ENCODE data around the gene SOX13. TPM values are rescaled to one million over a fixed set of nuclear protein-coding genes. Genes with fewer than 3 reads are reported as not detected.

SOX13 gene
- total and polyA plus RNA-seq, 8 donors, result 4.1 to 42.6 (median 11.1) TPM

- Histone ChIP-seq H3K9me3 (no peaks in the 10 kb centered on the region), H3K27ac (peak overlapping the region in 4 of 5 donors; percentile 29 to 86 (median 46)), H3K27me3 (peaks cover 0 to 19% (median 6%) of the 10 kb centered on the region in 3 donors), H3K36me3 (no peaks in the 10 kb centered on the region), H3K4me1 (peaks cover 13 to 31% (median 26%) of the 10 kb centered on the region in 4 donors), H3K4me3 (peak overlapping the region; percentile 67 to 76 (median 72))
- TF ChIP-seq, protein P1, sequence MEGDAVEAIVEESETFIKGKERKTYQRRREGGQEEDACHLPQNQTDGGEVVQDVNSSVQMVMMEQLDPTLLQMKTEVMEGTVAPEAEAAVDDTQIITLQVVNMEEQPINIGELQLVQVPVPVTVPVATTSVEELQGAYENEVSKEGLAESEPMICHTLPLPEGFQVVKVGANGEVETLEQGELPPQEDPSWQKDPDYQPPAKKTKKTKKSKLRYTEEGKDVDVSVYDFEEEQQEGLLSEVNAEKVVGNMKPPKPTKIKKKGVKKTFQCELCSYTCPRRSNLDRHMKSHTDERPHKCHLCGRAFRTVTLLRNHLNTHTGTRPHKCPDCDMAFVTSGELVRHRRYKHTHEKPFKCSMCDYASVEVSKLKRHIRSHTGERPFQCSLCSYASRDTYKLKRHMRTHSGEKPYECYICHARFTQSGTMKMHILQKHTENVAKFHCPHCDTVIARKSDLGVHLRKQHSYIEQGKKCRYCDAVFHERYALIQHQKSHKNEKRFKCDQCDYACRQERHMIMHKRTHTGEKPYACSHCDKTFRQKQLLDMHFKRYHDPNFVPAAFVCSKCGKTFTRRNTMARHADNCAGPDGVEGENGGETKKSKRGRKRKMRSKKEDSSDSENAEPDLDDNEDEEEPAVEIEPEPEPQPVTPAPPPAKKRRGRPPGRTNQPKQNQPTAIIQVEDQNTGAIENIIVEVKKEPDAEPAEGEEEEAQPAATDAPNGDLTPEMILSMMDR (IDR thresholded peaks at IDR 0.05), result no peak
- no peak for TF ChIP-seq POLR2AphosphoS5 (IDR thresholded peaks at IDR 0.05)
- no peak for TF ChIP-seq EP300 (IDR thresholded peaks at IDR 0.05)
- TF ChIP-seq POLR2A (IDR thresholded peaks at IDR 0.05), result no peak
- intact Hi-C loops (cut with DNase I; ENCODE audit: low total_unique reads), result no loop called here
- 28 to 71% (median 29%) methylated on average over 9 to 25 of the region's 25 CpGs for WGBS, 5 donors
- no peak for DNase-seq
These were observed 79.6 kb downstream of the SOX13 start for GRCh38 chr1:204152310-204153044.

GRCh38 chr1:204153667-204154066 lies 80.8 kb downstream of the SOX13 start:
- intact Hi-C loops (cut with DNase I; ENCODE audit: low total_unique reads), result no loop called here
- no peak overlapping the region for H3K27ac ChIP-seq
- H3K4me3 ChIP-seq, result no peak overlapping the region
- no peak for DNase-seq
- no peak for TF ChIP-seq POLR2AphosphoS5 (IDR thresholded peaks at IDR 0.05)
- TF ChIP-seq EP300 (IDR thresholded peaks at IDR 0.05), result no peak
- no peak for TF ChIP-seq POLR2A (IDR thresholded peaks at IDR 0.05)
- TF ChIP-seq, protein P1 (IDR thresholded peaks at IDR 0.05), result no peak
- WGBS, 5 donors, result 91 to 95% (median 94%) methylated on average over 5 of the region's 5 CpGs
- peaks cover 0 to 19% (median 6%) of the 10 kb centered on the region in 3 donors for H3K27me3 ChIP-seq
- no peaks in the 10 kb centered on the region for H3K36me3 ChIP-seq
- peaks cover 13 to 31% (median 26%) of the 10 kb centered on the region in 4 donors for H3K4me1 ChIP-seq
- H3K9me3 ChIP-seq, result no peaks in the 10 kb centered on the region

DNA sequence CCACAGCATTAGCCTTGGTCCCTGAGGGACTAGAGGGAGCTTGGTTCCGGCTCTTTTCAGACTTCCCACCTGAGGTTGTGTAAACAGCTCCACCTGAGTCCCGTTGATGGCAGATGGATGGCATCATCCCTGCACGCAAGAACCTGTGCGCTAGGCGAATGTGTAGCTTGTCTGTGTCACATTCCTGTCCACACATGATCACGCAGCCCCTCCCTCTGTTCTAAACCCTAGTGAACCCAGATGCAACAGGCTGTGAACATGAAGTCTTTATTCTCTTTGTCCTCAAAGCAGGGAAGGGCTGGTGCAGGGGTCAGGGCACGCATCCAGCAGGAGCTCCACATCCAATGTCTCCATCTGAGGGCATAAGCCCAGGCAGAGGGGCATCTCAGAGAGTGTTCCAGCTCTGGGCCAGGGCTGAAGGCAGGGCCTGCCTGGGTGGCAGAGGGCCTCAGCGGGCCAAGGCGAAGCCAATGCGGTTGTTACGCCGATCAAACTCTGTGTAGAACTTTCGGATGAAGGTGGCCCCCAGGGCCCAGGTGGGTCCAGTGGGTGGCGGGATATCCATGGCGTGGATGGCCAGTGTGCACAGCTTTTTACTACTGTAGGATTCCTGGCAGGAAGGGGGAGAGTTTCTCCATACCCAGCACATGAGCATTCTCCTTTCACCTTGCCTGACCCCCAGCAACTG lies 81.8 kb downstream of the SOX13 start:
- H3K27me3 ChIP-seq, result peaks cover 0 to 19% (median 6%) of the 10 kb centered on the region in 3 donors
- WGBS, 5 donors, result 85 to 87% (median 85%) methylated on average over 12 to 15 of the region's 15 CpGs
- intact Hi-C loops (cut with DNase I; ENCODE audit: low total_unique reads), result no loop called here
- no peaks in the 10 kb centered on the region for H3K9me3 ChIP-seq
- TF ChIP-seq, protein P1 (IDR thresholded peaks at IDR 0.05), result no peak
- no peak for TF ChIP-seq EP300 (IDR thresholded peaks at IDR 0.05)
- no peak for TF ChIP-seq POLR2A (IDR thresholded peaks at IDR 0.05)
- no peak for TF ChIP-seq POLR2AphosphoS5 (IDR thresholded peaks at IDR 0.05)
- peak in 1 of 2 donors; percentile 36 for DNase-seq
- H3K36me3 ChIP-seq, result no peaks in the 10 kb centered on the region
- no peak overlapping the region for H3K27ac ChIP-seq
- H3K4me3 ChIP-seq, result no peak overlapping the region
- peaks cover 13 to 30% (median 26%) of the 10 kb centered on the region in 4 donors for H3K4me1 ChIP-seq

- Histone ChIP-seq H3K4me3 (no peak overlapping the region), H3K36me3 (no peaks in the 10 kb centered on the region), H3K27ac (no peak overlapping the region), H3K4me1 (peaks cover 13 to 18% (median 17%) of the 10 kb centered on the region in 4 donors), H3K9me3 (no peaks in the 10 kb centered on the region), H3K27me3 (peaks cover 0 to 16% (median 6%) of the 10 kb centered on the region in 3 donors)
- WGBS, 5 donors, result 84 to 92% (median 87%) methylated on average over 8 to 10 of the region's 10 CpGs
- no peak for DNase-seq
- intact Hi-C loops (cut with DNase I; ENCODE audit: low total_unique reads), result no loop called here
- TF ChIP-seq, protein P1 (IDR thresholded peaks at IDR 0.05), result no peak
- TF ChIP-seq EP300 (IDR thresholded peaks at IDR 0.05) (no peak), POLR2A (IDR thresholded peaks at IDR 0.05) (no peak), POLR2AphosphoS5 (IDR thresholded peaks at IDR 0.05) (no peak)
These were observed 83.0 kb downstream of the SOX13 start for GRCh38 chr1:204155881-204156280.
